Spleen (tissue), 7 donors: ENCODE results near the gene SLCO2A1.

Experiments
- POLR2AphosphoS5 ChIP-seq, 3 donors: sonication (generic); formaldehyde crosslinking; IDR thresholded peaks; one replicate each; pipeline ENCODE4 v1.5.1; 2017; ENCODE audit warnings: antibody characterized with exemption in 3 of 3
- TF ChIP-seq, protein P1 (sequence below), 11 experiments: fragments of 200-600 bp in 7 of 11; fragments of 450-650 bp in 4 of 11; sonication (generic) in 4 of 11; IDR thresholded peaks in 8 of 11; conservative IDR thresholded peaks in 3 of 11; 1 replicate in 7 of 11; 2 replicates in 4 of 11; pipeline versions ENCODE4 v1.4.0 to v1.8.0; 2016 to 2021; ENCODE audit warnings: antibody characterized with exemption in 11 of 11, inconsistent platforms in 4 of 11, mild to moderate bottlenecking in 1 of 11
- donor health status: DM: no; HTN: no; CAD: no; lungs with moderate emphysema.
- donor health status: DM: no; HTN: no; CAD: no.
- donor health status: DM: no; HTN: no; CAD: no.

GRCh38 chr3:134029256-134029733 lies 430 bp downstream of the SLCO2A1 start:
- no peak for TF ChIP-seq POLR2AphosphoS5 (IDR thresholded peaks at IDR 0.05)
- TF ChIP-seq, protein P1, sequence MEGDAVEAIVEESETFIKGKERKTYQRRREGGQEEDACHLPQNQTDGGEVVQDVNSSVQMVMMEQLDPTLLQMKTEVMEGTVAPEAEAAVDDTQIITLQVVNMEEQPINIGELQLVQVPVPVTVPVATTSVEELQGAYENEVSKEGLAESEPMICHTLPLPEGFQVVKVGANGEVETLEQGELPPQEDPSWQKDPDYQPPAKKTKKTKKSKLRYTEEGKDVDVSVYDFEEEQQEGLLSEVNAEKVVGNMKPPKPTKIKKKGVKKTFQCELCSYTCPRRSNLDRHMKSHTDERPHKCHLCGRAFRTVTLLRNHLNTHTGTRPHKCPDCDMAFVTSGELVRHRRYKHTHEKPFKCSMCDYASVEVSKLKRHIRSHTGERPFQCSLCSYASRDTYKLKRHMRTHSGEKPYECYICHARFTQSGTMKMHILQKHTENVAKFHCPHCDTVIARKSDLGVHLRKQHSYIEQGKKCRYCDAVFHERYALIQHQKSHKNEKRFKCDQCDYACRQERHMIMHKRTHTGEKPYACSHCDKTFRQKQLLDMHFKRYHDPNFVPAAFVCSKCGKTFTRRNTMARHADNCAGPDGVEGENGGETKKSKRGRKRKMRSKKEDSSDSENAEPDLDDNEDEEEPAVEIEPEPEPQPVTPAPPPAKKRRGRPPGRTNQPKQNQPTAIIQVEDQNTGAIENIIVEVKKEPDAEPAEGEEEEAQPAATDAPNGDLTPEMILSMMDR (IDR thresholded peaks at IDR 0.05 in 8 of 11, conservative IDR thresholded peaks at IDR 0.05 in 3 of 11): no peak
